ENCODE results near the gene SULF2. TPM values are rescaled to one million over a fixed set of nuclear protein-coding genes. Genes with fewer than 3 reads are reported as not detected.

SULF2 gene

GRCh38 chr20:47609001-47609400, 176.3 kb downstream of the SULF2 start:
- no peaks in the 10 kb centered on the region for H3K27me3 ChIP-seq (ENCODE audit: control insufficient read depth, insufficient read depth, low read length)
- H3K9me3 ChIP-seq (replicated peaks; ENCODE audit: low read length) = no peaks in the 10 kb centered on the region
- no peak overlapping the region for H3K4me2 ChIP-seq (ENCODE audit: low read length)
- H3K4me3 ChIP-seq (ENCODE audit: low read length) = no peak overlapping the region
- peaks cover 20% of the 10 kb centered on the region for H3K4me1 ChIP-seq (ENCODE audit: control insufficient read depth, insufficient read depth, low read length)
- H3K36me3 ChIP-seq (ENCODE audit: insufficient read depth, low read length) = peaks cover 4% of the 10 kb centered on the region
- H3K9ac ChIP-seq (ENCODE audit: low read depth, low read length) = no peak overlapping the region

Small RNA genes lying within 50 kb of the gene (small RNA-seq; reads per million reads assigned to genes)
- not detected for gene RNU7-173P

Data from skeletal muscle satellite cell (primary cell).